ENCODE results near the gene STRBP.
A peak's percentile ranks its signal among the peaks of the same experiment; 100 is the strongest.

STRBP gene

GRCh38 chr9:123099042-123099441 lies 169.3 kb downstream of the STRBP start:
- H3K4me3 ChIP-seq (ENCODE audit: low read length), result no peak overlapping the region
- DNase-seq (ENCODE audit: low read depth), result no peak
- TF ChIP-seq CTCF (IDR thresholded peaks at IDR 0.05; ENCODE audit: insufficient read depth, low read depth, low read length, missing control alignments), result no peak

DNA sequence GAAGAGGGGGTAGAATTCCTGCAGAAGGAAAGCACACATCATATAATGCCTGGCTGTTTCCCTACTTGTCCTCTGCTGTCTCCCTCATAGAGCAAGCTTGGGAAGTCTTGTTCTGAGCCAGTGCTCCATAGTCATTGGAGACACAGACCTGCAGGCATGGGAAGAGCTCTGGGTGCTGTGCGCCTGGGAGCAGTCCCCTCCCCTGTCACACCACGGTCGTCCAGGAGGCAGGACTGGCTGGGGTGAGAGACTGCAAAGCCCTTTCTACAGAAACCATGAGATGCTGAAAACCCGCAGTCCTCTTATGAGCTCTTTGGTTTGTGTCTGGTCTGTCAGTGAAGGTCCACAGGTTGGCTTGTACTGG lies 170.3 kb downstream of the STRBP start:
- DNase-seq (ENCODE audit: low read depth), result no peak
- H3K4me3 ChIP-seq (ENCODE audit: low read length), result no peak overlapping the region
- no peak for TF ChIP-seq CTCF (IDR thresholded peaks at IDR 0.05; ENCODE audit: insufficient read depth, low read depth, low read length, missing control alignments)

GRCh38 chr9:123097430-123098095 lies 170.8 kb downstream of the STRBP start:
- no peak overlapping the region for H3K4me3 ChIP-seq (ENCODE audit: low read length)
- no peak for TF ChIP-seq CTCF (IDR thresholded peaks at IDR 0.05; ENCODE audit: insufficient read depth, low read depth, low read length, missing control alignments)
- DNase-seq (ENCODE audit: low read depth), result no peak

DNA sequence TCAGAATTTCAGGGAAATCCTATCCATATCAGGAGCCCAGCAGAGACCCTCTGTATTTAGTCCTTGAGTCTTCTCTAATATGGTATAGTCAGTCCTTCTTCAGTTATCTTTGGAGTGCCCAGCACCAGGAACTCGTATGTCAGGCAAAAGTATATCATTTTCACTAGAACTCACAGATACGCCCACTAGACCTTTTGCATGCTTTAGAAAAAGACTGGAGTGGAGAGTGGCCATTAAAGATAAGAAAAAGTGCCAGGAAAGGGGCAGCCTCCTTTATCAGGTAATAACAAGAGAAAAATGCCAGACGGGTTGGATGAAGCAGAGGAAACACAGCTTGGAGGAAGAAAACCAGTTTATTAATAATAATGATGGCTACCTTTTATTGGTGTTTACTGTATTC lies 171.4 kb downstream of the STRBP start:
- no peak for DNase-seq (ENCODE audit: low read depth)
- no peak for TF ChIP-seq CTCF (IDR thresholded peaks at IDR 0.05; ENCODE audit: insufficient read depth, low read depth, low read length, missing control alignments)
- no peak overlapping the region for H3K4me3 ChIP-seq (ENCODE audit: low read length)

GRCh38 chr9:123093141-123093540 lies 175.2 kb downstream of the STRBP start:
- DNase-seq (ENCODE audit: low read depth), result no peak
- no peak overlapping the region for H3K4me3 ChIP-seq (ENCODE audit: low read length)
- TF ChIP-seq CTCF (IDR thresholded peaks at IDR 0.05; ENCODE audit: insufficient read depth, low read depth, low read length, missing control alignments), result no peak

- no peak for DNase-seq (ENCODE audit: low read depth)
- peak; percentile 20 for TF ChIP-seq CTCF (IDR thresholded peaks at IDR 0.05; ENCODE audit: insufficient read depth, low read depth, low read length, missing control alignments)
- no peak overlapping the region for H3K4me3 ChIP-seq (ENCODE audit: low read length)
Measured at GRCh38 chr9:123091459-123091858, 176.9 kb downstream of the STRBP start.

- no peak for TF ChIP-seq CTCF (IDR thresholded peaks at IDR 0.05; ENCODE audit: insufficient read depth, low read depth, low read length, missing control alignments)
- DNase-seq (ENCODE audit: low read depth), result no peak
- no peak overlapping the region for H3K4me3 ChIP-seq (ENCODE audit: low read length)
Measured at GRCh38 chr9:123090956-123091355, 177.4 kb downstream of the STRBP start.

All from epithelial cell of esophagus (primary cell).